VCaP (cell line): ENCODE data around the gene PLS3.

Source experiments
- H3K27ac ChIP-seq: fragments of 450-650 bp; 2 replicates; pipeline ENCODE4 v1.5.1; 2017
- CTCF ChIP-seq: fragments of 450-650 bp; conservative IDR thresholded peaks from 2 replicates; pipeline ENCODE4 v1.5.1; 2017; ENCODE audit warnings: mild to moderate bottlenecking, moderate library complexity

PLS3 gene

DNA sequence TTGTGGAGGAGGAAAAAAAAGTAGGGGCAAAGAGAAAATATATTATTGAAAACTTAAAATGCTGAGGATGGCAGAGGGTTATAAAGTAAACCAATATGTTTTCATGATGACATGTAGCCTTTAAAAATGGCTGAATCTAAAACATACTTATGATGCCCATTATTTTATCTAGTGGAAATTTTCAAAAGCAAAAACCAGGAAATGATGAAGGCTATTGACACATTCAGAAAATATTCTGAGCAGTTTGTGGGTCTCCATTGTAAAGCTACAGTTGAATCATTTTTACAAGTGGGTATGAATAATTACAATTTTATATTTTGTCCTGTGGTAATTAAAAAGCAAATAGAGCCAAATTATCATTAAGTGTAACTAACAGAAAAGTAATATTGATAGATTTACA lies 10.7 kb downstream of the PLS3 start:
- H3K27ac ChIP-seq, result no peak overlapping the region
- no peak for TF ChIP-seq CTCF

DNA sequence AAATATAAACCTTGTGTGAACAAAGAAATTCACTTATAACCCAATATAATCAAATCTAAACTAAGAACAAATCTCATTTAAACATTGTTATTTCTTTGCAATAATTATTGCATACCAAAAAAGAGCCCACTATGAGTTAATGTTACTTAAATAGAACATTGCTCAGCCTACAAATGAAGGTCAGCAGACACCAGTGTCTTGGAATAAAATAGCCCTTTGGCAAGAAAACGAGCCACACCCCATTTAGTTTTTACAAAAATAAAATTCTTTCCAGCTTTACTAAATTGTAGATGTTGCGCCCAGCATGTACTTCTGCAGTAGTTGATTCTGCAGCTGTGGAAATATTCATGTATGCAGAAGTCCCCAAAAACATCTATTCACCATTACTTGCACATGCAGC lies 12.2 kb downstream of the PLS3 start:
- TF ChIP-seq CTCF, result no peak
- no peak overlapping the region for H3K27ac ChIP-seq

DNA sequence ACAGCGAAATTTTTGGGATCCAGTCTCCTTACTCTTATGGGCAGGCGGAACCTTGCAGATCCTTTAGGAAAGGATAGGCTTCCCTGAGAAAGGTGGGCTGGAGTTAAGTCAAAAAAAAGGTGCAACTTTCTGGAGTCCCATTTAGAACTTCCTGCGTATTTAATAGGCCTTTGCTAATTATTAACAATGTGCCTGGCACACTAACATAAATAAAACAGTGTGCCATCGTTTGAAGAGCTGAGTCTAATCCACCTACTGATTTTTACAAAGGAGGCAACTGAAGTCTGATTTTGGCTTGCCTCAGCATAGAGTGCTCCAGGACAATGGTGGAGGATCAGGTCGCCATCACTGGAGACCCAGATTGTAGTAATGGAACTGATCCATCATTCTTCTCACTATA lies 15.7 kb downstream of the PLS3 start:
- H3K27ac ChIP-seq, result no peak overlapping the region
- TF ChIP-seq CTCF, result no peak

DNA sequence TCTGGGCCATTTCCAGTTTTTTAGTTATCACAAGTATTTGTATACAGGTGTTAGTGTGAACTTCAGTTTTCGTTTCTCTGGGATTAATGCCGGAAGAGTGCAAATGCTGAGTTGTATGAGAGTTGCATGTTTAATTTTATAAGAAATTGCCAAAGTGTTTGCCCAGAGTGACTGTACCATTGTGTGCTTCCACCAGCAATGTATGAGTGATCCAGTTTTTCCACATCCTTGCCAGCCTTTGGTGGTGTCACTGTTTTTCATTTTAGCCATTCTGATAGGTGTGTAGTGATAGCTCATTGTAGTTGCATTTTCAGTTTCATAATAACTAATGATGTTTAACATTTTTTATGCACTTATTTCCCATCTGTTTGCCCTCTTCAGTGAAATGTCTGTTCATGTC lies 18.4 kb downstream of the PLS3 start:
- TF ChIP-seq CTCF, result no peak

GRCh38 chrX:115579786-115580294 lies 18.9 kb downstream of the PLS3 start:
- TF ChIP-seq CTCF, result no peak
- no peak overlapping the region for H3K27ac ChIP-seq

More for the DNA sequence above, 18.4 kb downstream of the PLS3 start:
- H3K27ac ChIP-seq, result no peak overlapping the region

- TF ChIP-seq CTCF, result no peak
- no peak overlapping the region for H3K27ac ChIP-seq
These were observed 21.0 kb downstream of the PLS3 start for GRCh38 chrX:115581759-115582615.

DNA sequence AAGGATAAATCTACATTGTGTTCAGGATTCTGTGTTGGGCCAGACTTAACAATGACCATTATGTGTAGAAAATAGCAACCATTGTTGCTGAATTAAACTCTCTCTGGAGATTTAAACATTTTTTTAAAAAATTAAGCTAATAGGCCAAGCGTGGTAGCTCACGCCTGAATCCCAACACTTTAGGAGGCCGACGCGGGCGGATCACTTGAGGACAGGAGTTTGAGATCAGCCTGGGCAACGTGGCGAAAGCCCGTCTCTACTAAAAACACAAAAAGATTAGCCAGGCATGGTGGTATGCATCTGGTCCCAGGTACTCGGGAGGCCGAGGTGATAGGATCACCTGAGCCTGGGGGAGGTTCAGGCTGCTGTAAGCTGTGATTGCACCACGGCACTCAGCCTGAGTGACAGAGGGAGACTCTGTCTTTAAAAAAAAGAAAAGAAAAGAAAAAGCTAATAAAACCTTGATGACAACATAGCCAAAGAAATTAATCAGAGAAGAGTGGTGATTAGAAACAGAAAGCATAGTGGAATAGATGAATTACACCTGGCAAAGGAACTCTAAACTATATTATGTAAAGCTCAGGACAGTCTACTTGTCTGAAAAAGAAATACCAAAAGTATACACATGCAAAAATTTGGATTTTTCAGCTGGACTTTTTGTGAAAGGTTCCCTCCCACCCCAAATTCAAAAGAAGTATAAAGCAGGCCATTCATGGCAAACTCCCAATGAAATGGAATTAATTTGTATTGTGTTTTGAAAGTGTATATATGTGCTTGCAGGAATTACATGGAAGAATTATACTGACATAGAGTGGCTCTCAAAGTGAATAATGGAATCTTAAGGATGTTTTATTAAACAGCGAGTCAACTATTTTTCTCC lies 21.9 kb downstream of the PLS3 start:
- H3K27ac ChIP-seq, result no peak overlapping the region
- TF ChIP-seq CTCF, result no peak
